GM21515 (cell line): Measurements from ENCODE around the gene MYO7A.

ENCODE experiments used
- ATAC-seq: cut with Tn5 transposase; IDR thresholded peaks from one replicate; pipeline ENCODE4 v1.9.1; 2021; ENCODE audit not compliant: unreplicated experiment

The MYO7A gene

GRCh38 chr11:77181799-77182541, 53.9 kb downstream of the MYO7A start:
- no peak for ATAC-seq

GRCh38 chr11:77182542-77183430, 54.7 kb downstream of the MYO7A start:
- ATAC-seq = no peak

- ATAC-seq = no peak
Measured at GRCh38 chr11:77183431-77183984, 55.5 kb downstream of the MYO7A start.

GRCh38 chr11:77184136-77184860, 56.3 kb downstream of the MYO7A start:
- no peak for ATAC-seq

- ATAC-seq = no peak
Measured at GRCh38 chr11:77186302-77186701, 58.3 kb downstream of the MYO7A start.

- ATAC-seq = no peak
Measured at GRCh38 chr11:77187111-77187750, 59.2 kb downstream of the MYO7A start.

GRCh38 chr11:77187776-77188632, 60.0 kb downstream of the MYO7A start:
- ATAC-seq = peak; percentile 57

GRCh38 chr11:77188633-77189491, 60.8 kb downstream of the MYO7A start:
- ATAC-seq = no peak

GRCh38 chr11:77189588-77190210, 61.7 kb downstream of the MYO7A start:
- no peak for ATAC-seq

GRCh38 chr11:77190331-77191075, 62.5 kb downstream of the MYO7A start:
- ATAC-seq = no peak

GRCh38 chr11:77191429-77191822, 63.4 kb downstream of the MYO7A start:
- no peak for ATAC-seq

GRCh38 chr11:77191823-77192495, 63.9 kb downstream of the MYO7A start:
- ATAC-seq = no peak

- no peak for ATAC-seq
Measured at GRCh38 chr11:77193167-77193566, 65.1 kb downstream of the MYO7A start.

GRCh38 chr11:77193911-77194830, 66.1 kb downstream of the MYO7A start:
- ATAC-seq = no peak

GRCh38 chr11:77195071-77195755, 67.2 kb downstream of the MYO7A start:
- no peak for ATAC-seq
